B cell (primary cell): Measurements from ENCODE around the gene GRIK3.

Experiments used
- EZH2 ChIP-seq: IDR thresholded peaks from 2 replicates; pipeline ENCODE4 v1.6.1; 2012; ENCODE audit warnings: borderline replicate concordance, low read depth, mild to moderate bottlenecking, moderate library complexity, low read length; ENCODE audit not compliant: insufficient read depth, poor library complexity, severe bottlenecking
- TF ChIP-seq, protein P1 (sequence below): fragments of 200-600 bp; IDR thresholded peaks from one replicate; pipeline ENCODE4 v1.8.0; 2022; ENCODE audit warnings: antibody characterized with exemption, mild to moderate bottlenecking

DNA sequence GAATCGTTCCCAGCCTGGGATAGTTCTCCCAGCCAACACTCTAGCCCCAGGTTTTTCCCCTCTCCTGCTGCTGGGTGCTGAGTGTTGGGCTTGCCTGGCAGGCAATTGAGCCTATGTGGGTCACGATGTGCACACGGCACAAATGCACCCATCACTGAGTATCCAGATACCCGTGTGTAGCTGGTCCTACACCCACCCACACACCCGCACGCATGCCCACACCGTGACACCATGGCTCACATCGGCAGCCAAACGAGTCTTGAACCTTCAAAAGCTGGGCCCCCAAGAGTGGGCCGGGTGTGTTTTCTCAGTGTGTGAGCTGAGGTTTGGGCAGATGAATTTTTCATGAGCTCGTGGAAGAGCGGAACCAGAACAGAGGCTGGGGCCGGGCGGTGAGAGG is 188.5 kb downstream of the GRIK3 start:
- TF ChIP-seq, protein P1, sequence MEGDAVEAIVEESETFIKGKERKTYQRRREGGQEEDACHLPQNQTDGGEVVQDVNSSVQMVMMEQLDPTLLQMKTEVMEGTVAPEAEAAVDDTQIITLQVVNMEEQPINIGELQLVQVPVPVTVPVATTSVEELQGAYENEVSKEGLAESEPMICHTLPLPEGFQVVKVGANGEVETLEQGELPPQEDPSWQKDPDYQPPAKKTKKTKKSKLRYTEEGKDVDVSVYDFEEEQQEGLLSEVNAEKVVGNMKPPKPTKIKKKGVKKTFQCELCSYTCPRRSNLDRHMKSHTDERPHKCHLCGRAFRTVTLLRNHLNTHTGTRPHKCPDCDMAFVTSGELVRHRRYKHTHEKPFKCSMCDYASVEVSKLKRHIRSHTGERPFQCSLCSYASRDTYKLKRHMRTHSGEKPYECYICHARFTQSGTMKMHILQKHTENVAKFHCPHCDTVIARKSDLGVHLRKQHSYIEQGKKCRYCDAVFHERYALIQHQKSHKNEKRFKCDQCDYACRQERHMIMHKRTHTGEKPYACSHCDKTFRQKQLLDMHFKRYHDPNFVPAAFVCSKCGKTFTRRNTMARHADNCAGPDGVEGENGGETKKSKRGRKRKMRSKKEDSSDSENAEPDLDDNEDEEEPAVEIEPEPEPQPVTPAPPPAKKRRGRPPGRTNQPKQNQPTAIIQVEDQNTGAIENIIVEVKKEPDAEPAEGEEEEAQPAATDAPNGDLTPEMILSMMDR, result no peak
- no peak for TF ChIP-seq EZH2
